GM18867 (cell line): ENCODE measurements around the gene IPO5.

Source experiments
- ATAC-seq: cut with Tn5 transposase; IDR thresholded peaks from one replicate; pipeline ENCODE4 v1.9.1; 2021; ENCODE audit warnings: mild to moderate bottlenecking, moderate library complexity; ENCODE audit not compliant: unreplicated experiment

IPO5 gene

GRCh38 chr13:97953376-97953970 is at the start of gene IPO5:
TSS of gene IPO5 (plus strand) at chr13:97953675. CDS start at chr13:97976697, 23,022 bp downstream.
- no peak for ATAC-seq

GRCh38 chr13:97904059-97904458 is 49.4 kb upstream of the IPO5 start:
- ATAC-seq = no peak

GRCh38 chr13:97905517-97905916 is 48.0 kb upstream of the IPO5 start:
- no peak for ATAC-seq

- peak; percentile 87 for ATAC-seq
Observed at GRCh38 chr13:97911311-97912138, 42.0 kb upstream of the IPO5 start.

- ATAC-seq = no peak
Observed at GRCh38 chr13:97912139-97912535, 41.3 kb upstream of the IPO5 start.

GRCh38 chr13:97913206-97913605 is 40.3 kb upstream of the IPO5 start:
- no peak for ATAC-seq

- no peak for ATAC-seq
Observed at GRCh38 chr13:97914540-97914939, 38.9 kb upstream of the IPO5 start.

- ATAC-seq = no peak
Observed at GRCh38 chr13:97921176-97921816, 32.2 kb upstream of the IPO5 start.

- ATAC-seq = no peak
Observed at GRCh38 chr13:97928301-97928700, 25.2 kb upstream of the IPO5 start.

GRCh38 chr13:97932036-97932435 is 21.4 kb upstream of the IPO5 start:
- no peak for ATAC-seq

GRCh38 chr13:97932647-97933046 is 20.8 kb upstream of the IPO5 start:
- no peak for ATAC-seq

GRCh38 chr13:97933776-97934175 is 19.7 kb upstream of the IPO5 start:
- no peak for ATAC-seq

- no peak for ATAC-seq
Observed at GRCh38 chr13:97934590-97934989, 18.9 kb upstream of the IPO5 start.

- no peak for ATAC-seq
Observed at GRCh38 chr13:97935071-97935470, 18.4 kb upstream of the IPO5 start.

GRCh38 chr13:97936036-97936435 is 17.4 kb upstream of the IPO5 start:
- no peak for ATAC-seq

- no peak for ATAC-seq
Observed at GRCh38 chr13:97938706-97939475, 14.6 kb upstream of the IPO5 start.

- ATAC-seq = no peak
Observed at GRCh38 chr13:97944396-97945029, 9.0 kb upstream of the IPO5 start.

- no peak for ATAC-seq
Observed at GRCh38 chr13:97945342-97945741, 8.1 kb upstream of the IPO5 start.

- ATAC-seq = peak; percentile 59
Observed at GRCh38 chr13:97945792-97946419, 7.6 kb upstream of the IPO5 start.

- ATAC-seq = no peak
Observed at GRCh38 chr13:97946951-97947588, 6.4 kb upstream of the IPO5 start.
